IPS-18a (cell line): Measurements from ENCODE around the gene MAST4.

Experiments used
- H3K27ac ChIP-seq: one replicate; pipeline ENCODE4 v1.5.1; 2013; ENCODE audit warnings: low read length
- H3K27me3 ChIP-seq: one replicate; pipeline ENCODE4 v1.6.1; 2013; ENCODE audit warnings: mild to moderate bottlenecking, low read length; ENCODE audit not compliant: control insufficient read depth, insufficient read depth
- H3K36me3 ChIP-seq: one replicate; pipeline ENCODE4 v1.6.1; 2013; ENCODE audit warnings: low read depth, low read length; ENCODE audit not compliant: control insufficient read depth
- H3K4me1 ChIP-seq: one replicate; pipeline ENCODE4 v1.6.1; 2013; ENCODE audit warnings: low read depth, low read length; ENCODE audit not compliant: control insufficient read depth
- H3K4me3 ChIP-seq: one replicate; pipeline ENCODE4 v1.5.1; 2013; ENCODE audit warnings: low read length
- H3K9ac ChIP-seq: one replicate; pipeline ENCODE4 v1.6.1; 2013; ENCODE audit warnings: mild to moderate bottlenecking, low read length, moderate library complexity
- H3K9me3 ChIP-seq: one replicate; pipeline ENCODE4 v1.6.1; 2013; ENCODE audit warnings: low read depth, low read length; ENCODE audit not compliant: control insufficient read depth

The MAST4 gene

GRCh38 chr5:67173959-67174358, 577.8 kb downstream of the MAST4 start:
- H3K4me1 ChIP-seq = no peaks in the 10 kb centered on the region
- no peaks in the 10 kb centered on the region for H3K9me3 ChIP-seq
- no peaks in the 10 kb centered on the region for H3K36me3 ChIP-seq
- no peak overlapping the region for H3K27ac ChIP-seq
- no peak overlapping the region for H3K9ac ChIP-seq
- H3K4me3 ChIP-seq = no peak overlapping the region
- no peaks in the 10 kb centered on the region for H3K27me3 ChIP-seq

GRCh38 chr5:67176936-67177335, 580.7 kb downstream of the MAST4 start:
- Histone ChIP-seq H3K36me3 (no peaks in the 10 kb centered on the region), H3K4me1 (peaks cover 8% of the 10 kb centered on the region), H3K27me3 (no peaks in the 10 kb centered on the region), H3K9ac (no peak overlapping the region), H3K4me3 (no peak overlapping the region), H3K27ac (no peak overlapping the region), H3K9me3 (no peaks in the 10 kb centered on the region)

- Histone ChIP-seq H3K9me3 (no peaks in the 10 kb centered on the region), H3K4me1 (peaks cover 19% of the 10 kb centered on the region), H3K27me3 (no peaks in the 10 kb centered on the region), H3K27ac (no peak overlapping the region), H3K4me3 (no peak overlapping the region), H3K36me3 (no peaks in the 10 kb centered on the region), H3K9ac (no peak overlapping the region)
Observed at GRCh38 chr5:67178085-67178484, 581.9 kb downstream of the MAST4 start.

- H3K36me3 ChIP-seq = no peaks in the 10 kb centered on the region
- no peaks in the 10 kb centered on the region for H3K9me3 ChIP-seq
Observed at GRCh38 chr5:67178966-67179365, 582.8 kb downstream of the MAST4 start.

GRCh38 chr5:67179697-67180361, 583.6 kb downstream of the MAST4 start:
- Histone ChIP-seq H3K4me3 (no peak overlapping the region), H3K27ac (no peak overlapping the region), H3K27me3 (no peaks in the 10 kb centered on the region), H3K9ac (no peak overlapping the region), H3K36me3 (no peaks in the 10 kb centered on the region), H3K9me3 (no peaks in the 10 kb centered on the region), H3K4me1 (peaks cover 19% of the 10 kb centered on the region)

More at GRCh38 chr5:67178966-67179365, 582.8 kb downstream of the MAST4 start:
- no peak overlapping the region for H3K9ac ChIP-seq
- no peak overlapping the region for H3K4me3 ChIP-seq
- no peak overlapping the region for H3K27ac ChIP-seq
- no peaks in the 10 kb centered on the region for H3K27me3 ChIP-seq
- peaks cover 19% of the 10 kb centered on the region for H3K4me1 ChIP-seq

GRCh38 chr5:67181648-67182221, 585.5 kb downstream of the MAST4 start:
- H3K9me3 ChIP-seq = no peaks in the 10 kb centered on the region
- no peak overlapping the region for H3K4me3 ChIP-seq
- no peaks in the 10 kb centered on the region for H3K27me3 ChIP-seq
- H3K9ac ChIP-seq = no peak overlapping the region
- peaks cover 19% of the 10 kb centered on the region for H3K4me1 ChIP-seq
- H3K36me3 ChIP-seq = no peaks in the 10 kb centered on the region
- H3K27ac ChIP-seq = no peak overlapping the region

- Histone ChIP-seq H3K27me3 (no peaks in the 10 kb centered on the region), H3K4me3 (no peak overlapping the region), H3K36me3 (no peaks in the 10 kb centered on the region), H3K4me1 (peaks cover 19% of the 10 kb centered on the region), H3K9ac (no peak overlapping the region), H3K9me3 (no peaks in the 10 kb centered on the region), H3K27ac (no peak overlapping the region)
Observed at GRCh38 chr5:67182301-67182790, 586.2 kb downstream of the MAST4 start.

GRCh38 chr5:67183859-67184258, 587.7 kb downstream of the MAST4 start:
- no peaks in the 10 kb centered on the region for H3K27me3 ChIP-seq
- H3K4me3 ChIP-seq = no peak overlapping the region
- no peak overlapping the region for H3K9ac ChIP-seq
- no peaks in the 10 kb centered on the region for H3K36me3 ChIP-seq
- no peaks in the 10 kb centered on the region for H3K9me3 ChIP-seq
- H3K4me1 ChIP-seq = peaks cover 19% of the 10 kb centered on the region
- no peak overlapping the region for H3K27ac ChIP-seq

GRCh38 chr5:67187006-67187715, 591.0 kb downstream of the MAST4 start:
- Histone ChIP-seq H3K27ac (no peak overlapping the region), H3K27me3 (no peaks in the 10 kb centered on the region), H3K36me3 (no peaks in the 10 kb centered on the region), H3K4me3 (no peak overlapping the region), H3K9ac (no peak overlapping the region), H3K4me1 (peaks cover 17% of the 10 kb centered on the region), H3K9me3 (no peaks in the 10 kb centered on the region)

GRCh38 chr5:67188274-67189078, 592.3 kb downstream of the MAST4 start:
- Histone ChIP-seq H3K9ac (no peak overlapping the region), H3K9me3 (no peaks in the 10 kb centered on the region), H3K4me1 (peaks cover 9% of the 10 kb centered on the region), H3K27me3 (no peaks in the 10 kb centered on the region), H3K4me3 (no peak overlapping the region), H3K36me3 (no peaks in the 10 kb centered on the region), H3K27ac (no peak overlapping the region)

GRCh38 chr5:67189079-67189354, 592.8 kb downstream of the MAST4 start:
- Histone ChIP-seq H3K4me3 (no peak overlapping the region), H3K27ac (no peak overlapping the region), H3K27me3 (no peaks in the 10 kb centered on the region)

More at GRCh38 chr5:67189079-67189354, 592.8 kb downstream of the MAST4 start:
- H3K36me3 ChIP-seq = no peaks in the 10 kb centered on the region
- H3K9me3 ChIP-seq = no peaks in the 10 kb centered on the region
- H3K9ac ChIP-seq = no peak overlapping the region
- H3K4me1 ChIP-seq = peaks cover 9% of the 10 kb centered on the region
